ENCODE data around the gene NOC4L. TPM values are rescaled to one million over a fixed set of nuclear protein-coding genes. Genes with fewer than 3 reads are reported as not detected.

Gene NOC4L
- total RNA-seq, 1 experiment from 2014 or later: 41.4 TPM

GRCh38 chr12:132182711-132183365 lies 38.6 kb downstream of the NOC4L start:
- no peak for DNase-seq (ENCODE audit: low spot score)
- H3K27ac Mint-ChIP-seq: no peak overlapping the region
- no peak for ATAC-seq
- H3K27me3 Mint-ChIP-seq (ENCODE audit: low read depth): peaks cover 76% of the 10 kb centered on the region
- H3K9me3 Mint-ChIP-seq: peaks cover 16% of the 10 kb centered on the region
- peaks cover 12% of the 10 kb centered on the region for H3K4me1 Mint-ChIP-seq
- H3K4me3 Mint-ChIP-seq: no peak overlapping the region
- ChIA-PET POLR2A (no interaction called here), CTCF (interaction anchor here (1.0 kb wide), 3 partner anchors 11 to 29 kb away, joined by 3 to 4 read pairs (median 3); no protein-coding TSS in a partner anchor)
- TF ChIP-seq, protein P1, sequence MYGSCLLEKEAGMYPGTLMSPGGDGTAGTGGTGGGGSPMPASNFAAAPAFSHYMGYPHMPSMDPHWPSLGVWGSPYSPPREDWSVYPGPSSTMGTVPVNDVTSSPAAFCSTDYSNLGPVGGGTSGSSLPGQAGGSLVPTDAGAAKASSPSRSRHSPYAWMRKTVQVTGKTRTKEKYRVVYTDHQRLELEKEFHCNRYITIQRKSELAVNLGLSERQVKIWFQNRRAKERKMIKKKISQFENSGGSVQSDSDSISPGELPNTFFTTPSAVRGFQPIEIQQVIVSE (CRISPR knock-in tag; IDR thresholded peaks at IDR 0.05; ENCODE audit: borderline replicate concordance): no peak
- no peak for TF ChIP-seq ESRRA (CRISPR knock-in tag; IDR thresholded peaks at IDR 0.05; ENCODE audit: borderline replicate concordance)
- no peak for TF ChIP-seq ZNF219 (CRISPR knock-in tag; IDR thresholded peaks at IDR 0.05; ENCODE audit: borderline replicate concordance)
- TF ChIP-seq IRF2 (CRISPR knock-in tag; IDR thresholded peaks at IDR 0.05; ENCODE audit: borderline replicate concordance, low read depth): no peak
- no peak for TF ChIP-seq ZNF317 (CRISPR knock-in tag; IDR thresholded peaks at IDR 0.05; ENCODE audit: borderline replicate concordance, low read depth)
- TF ChIP-seq, protein P2, sequence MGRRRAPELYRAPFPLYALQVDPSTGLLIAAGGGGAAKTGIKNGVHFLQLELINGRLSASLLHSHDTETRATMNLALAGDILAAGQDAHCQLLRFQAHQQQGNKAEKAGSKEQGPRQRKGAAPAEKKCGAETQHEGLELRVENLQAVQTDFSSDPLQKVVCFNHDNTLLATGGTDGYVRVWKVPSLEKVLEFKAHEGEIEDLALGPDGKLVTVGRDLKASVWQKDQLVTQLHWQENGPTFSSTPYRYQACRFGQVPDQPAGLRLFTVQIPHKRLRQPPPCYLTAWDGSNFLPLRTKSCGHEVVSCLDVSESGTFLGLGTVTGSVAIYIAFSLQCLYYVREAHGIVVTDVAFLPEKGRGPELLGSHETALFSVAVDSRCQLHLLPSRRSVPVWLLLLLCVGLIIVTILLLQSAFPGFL (CRISPR knock-in tag; IDR thresholded peaks at IDR 0.05; ENCODE audit: borderline replicate concordance): no peak
- TF ChIP-seq FOXK1 (CRISPR knock-in tag; IDR thresholded peaks at IDR 0.05): no peak
- TF ChIP-seq, protein P3, sequence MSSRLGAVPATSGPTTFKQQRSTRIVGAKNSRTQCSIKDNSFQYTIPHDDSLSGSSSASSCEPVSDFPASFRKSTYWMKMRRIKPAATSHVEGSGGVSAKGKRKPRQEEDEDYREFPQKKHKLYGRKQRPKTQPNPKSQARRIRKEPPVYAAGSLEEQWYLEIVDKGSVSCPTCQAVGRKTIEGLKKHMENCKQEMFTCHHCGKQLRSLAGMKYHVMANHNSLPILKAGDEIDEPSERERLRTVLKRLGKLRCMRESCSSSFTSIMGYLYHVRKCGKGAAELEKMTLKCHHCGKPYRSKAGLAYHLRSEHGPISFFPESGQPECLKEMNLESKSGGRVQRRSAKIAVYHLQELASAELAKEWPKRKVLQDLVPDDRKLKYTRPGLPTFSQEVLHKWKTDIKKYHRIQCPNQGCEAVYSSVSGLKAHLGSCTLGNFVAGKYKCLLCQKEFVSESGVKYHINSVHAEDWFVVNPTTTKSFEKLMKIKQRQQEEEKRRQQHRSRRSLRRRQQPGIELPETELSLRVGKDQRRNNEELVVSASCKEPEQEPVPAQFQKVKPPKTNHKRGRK (CRISPR knock-in tag; IDR thresholded peaks at IDR 0.05; ENCODE audit: borderline replicate concordance): no peak
- TF ChIP-seq, protein P4, sequence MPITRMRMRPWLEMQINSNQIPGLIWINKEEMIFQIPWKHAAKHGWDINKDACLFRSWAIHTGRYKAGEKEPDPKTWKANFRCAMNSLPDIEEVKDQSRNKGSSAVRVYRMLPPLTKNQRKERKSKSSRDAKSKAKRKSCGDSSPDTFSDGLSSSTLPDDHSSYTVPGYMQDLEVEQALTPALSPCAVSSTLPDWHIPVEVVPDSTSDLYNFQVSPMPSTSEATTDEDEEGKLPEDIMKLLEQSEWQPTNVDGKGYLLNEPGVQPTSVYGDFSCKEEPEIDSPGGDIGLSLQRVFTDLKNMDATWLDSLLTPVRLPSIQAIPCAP (CRISPR knock-in tag; IDR thresholded peaks at IDR 0.05): no peak
- TF ChIP-seq EMX1 (CRISPR knock-in tag; IDR thresholded peaks at IDR 0.05): no peak
- TF ChIP-seq SMAD3 (CRISPR knock-in tag; IDR thresholded peaks at IDR 0.05; ENCODE audit: borderline replicate concordance): no peak
- no peaks in the 10 kb centered on the region for H3K36me3 Mint-ChIP-seq

GRCh38 chr12:132185705-132186104 lies 41.4 kb downstream of the NOC4L start:
- Mint-ChIP-seq H3K9me3 (peaks cover 16% of the 10 kb centered on the region), H3K4me1 (peaks cover 7% of the 10 kb centered on the region), H3K27ac (no peak overlapping the region), H3K36me3 (no peaks in the 10 kb centered on the region), H3K4me3 (no peak overlapping the region), H3K27me3 (ENCODE audit: low read depth) (peaks cover 72% of the 10 kb centered on the region)
- CTCF ChIA-PET: interaction anchor here (0.6 to 2.2 kb wide), 5 partner anchors 32 to 233 kb away, joined by 3 to 6 read pairs (median 4); no protein-coding TSS in a partner anchor
- POLR2A ChIA-PET: no interaction called here
- ATAC-seq (no peak), DNase-seq (ENCODE audit: low spot score) (no peak)
- no peak for TF ChIP-seq PRRX2 (CRISPR knock-in tag; IDR thresholded peaks at IDR 0.05)
- no peak for TF ChIP-seq ZNF219 (CRISPR knock-in tag; IDR thresholded peaks at IDR 0.05; ENCODE audit: borderline replicate concordance)
- TF ChIP-seq GABPB1 (CRISPR knock-in tag; IDR thresholded peaks at IDR 0.05): no peak
- TF ChIP-seq RORB (CRISPR knock-in tag; IDR thresholded peaks at IDR 0.05): no peak
- TF ChIP-seq, protein P4 (CRISPR knock-in tag; IDR thresholded peaks at IDR 0.05): no peak
- TF ChIP-seq GTF2I (CRISPR knock-in tag; conservative IDR thresholded peaks at IDR 0.05): no peak
- TF ChIP-seq JAZF1 (CRISPR knock-in tag; IDR thresholded peaks at IDR 0.05): no peak
- no peak for TF ChIP-seq FOXP1 (CRISPR knock-in tag; IDR thresholded peaks at IDR 0.05; ENCODE audit: borderline replicate concordance)
- TF ChIP-seq FOXJ3 (CRISPR knock-in tag; IDR thresholded peaks at IDR 0.05; ENCODE audit: borderline replicate concordance): no peak
- TF ChIP-seq USF1 (CRISPR knock-in tag; IDR thresholded peaks at IDR 0.05): no peak
- TF ChIP-seq, protein P5, sequence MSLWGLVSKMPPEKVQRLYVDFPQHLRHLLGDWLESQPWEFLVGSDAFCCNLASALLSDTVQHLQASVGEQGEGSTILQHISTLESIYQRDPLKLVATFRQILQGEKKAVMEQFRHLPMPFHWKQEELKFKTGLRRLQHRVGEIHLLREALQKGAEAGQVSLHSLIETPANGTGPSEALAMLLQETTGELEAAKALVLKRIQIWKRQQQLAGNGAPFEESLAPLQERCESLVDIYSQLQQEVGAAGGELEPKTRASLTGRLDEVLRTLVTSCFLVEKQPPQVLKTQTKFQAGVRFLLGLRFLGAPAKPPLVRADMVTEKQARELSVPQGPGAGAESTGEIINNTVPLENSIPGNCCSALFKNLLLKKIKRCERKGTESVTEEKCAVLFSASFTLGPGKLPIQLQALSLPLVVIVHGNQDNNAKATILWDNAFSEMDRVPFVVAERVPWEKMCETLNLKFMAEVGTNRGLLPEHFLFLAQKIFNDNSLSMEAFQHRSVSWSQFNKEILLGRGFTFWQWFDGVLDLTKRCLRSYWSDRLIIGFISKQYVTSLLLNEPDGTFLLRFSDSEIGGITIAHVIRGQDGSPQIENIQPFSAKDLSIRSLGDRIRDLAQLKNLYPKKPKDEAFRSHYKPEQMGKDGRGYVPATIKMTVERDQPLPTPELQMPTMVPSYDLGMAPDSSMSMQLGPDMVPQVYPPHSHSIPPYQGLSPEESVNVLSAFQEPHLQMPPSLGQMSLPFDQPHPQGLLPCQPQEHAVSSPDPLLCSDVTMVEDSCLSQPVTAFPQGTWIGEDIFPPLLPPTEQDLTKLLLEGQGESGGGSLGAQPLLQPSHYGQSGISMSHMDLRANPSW (CRISPR knock-in tag; conservative IDR thresholded peaks at IDR 0.05; ENCODE audit: low read depth): no peak
- no peak for TF ChIP-seq KAT7 (CRISPR knock-in tag; IDR thresholded peaks at IDR 0.05; ENCODE audit: borderline replicate concordance)
- TF ChIP-seq, protein P6, sequence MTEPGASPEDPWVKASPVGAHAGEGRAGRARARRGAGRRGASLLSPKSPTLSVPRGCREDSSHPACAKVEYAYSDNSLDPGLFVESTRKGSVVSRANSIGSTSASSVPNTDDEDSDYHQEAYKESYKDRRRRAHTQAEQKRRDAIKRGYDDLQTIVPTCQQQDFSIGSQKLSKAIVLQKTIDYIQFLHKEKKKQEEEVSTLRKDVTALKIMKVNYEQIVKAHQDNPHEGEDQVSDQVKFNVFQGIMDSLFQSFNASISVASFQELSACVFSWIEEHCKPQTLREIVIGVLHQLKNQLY (CRISPR knock-in tag; IDR thresholded peaks at IDR 0.05): no peak
- TF ChIP-seq GRHL2 (CRISPR knock-in tag; IDR thresholded peaks at IDR 0.05; ENCODE audit: insufficient replicate concordance, severe bottlenecking): no peak
